NCI-H1436 treated with DMSO at 0.1 percent for 48 hours (cell line): ENCODE data around the gene PTHLH.

Source experiments
- DNase-seq: peaks from one replicate; lab custom pipeline; 2025; lab: John Stamatoyannopoulos, UW

Gene PTHLH

GRCh38 chr12:27974735-27975221 is 2.2 kb upstream of the PTHLH start:
- DNase-seq, result no peak

GRCh38 chr12:27973487-27973890 is 956 bp upstream of the PTHLH start:
- no peak for DNase-seq

DNA sequence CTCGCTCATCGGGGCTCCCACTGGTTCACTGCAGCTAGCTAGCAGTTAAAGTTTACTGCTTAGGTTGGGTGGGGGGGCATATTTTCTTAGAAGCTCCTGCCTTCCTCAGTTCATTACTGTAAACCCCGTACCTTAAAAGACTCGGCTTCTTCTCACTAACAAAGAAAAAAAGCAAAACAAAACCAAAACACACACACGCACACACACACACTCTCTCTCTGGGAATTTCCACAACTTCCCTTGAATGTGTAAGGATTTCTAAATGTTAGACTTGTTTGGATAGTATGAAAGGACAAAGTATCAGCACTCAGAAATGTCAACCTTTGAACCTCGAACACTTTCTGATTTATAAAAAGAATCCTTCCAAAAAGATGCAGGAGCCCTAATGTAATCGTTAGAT is 927 bp downstream of the PTHLH start:
- no peak for DNase-seq

DNA sequence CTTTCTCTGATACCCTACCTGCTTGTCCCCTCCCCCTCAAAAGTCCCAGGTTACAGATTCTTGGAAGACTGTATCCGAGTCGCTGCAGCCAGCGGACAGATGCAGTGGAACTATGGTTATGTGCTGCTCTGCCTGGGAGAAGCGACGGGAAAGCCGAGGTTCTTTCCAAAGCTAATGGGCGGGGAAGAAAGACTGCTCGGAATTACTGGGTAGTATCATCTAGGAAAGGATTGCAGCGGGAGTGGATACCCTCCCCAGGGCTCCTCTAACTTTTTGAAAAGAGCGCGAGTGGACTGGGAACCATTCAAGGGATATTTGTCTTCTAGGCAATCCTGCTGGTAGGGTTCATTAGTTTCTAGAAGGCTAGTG is 1.4 kb downstream of the PTHLH start:
- no peak for DNase-seq

GRCh38 chr12:27970401-27971120 is 2.0 kb downstream of the PTHLH start:
- DNase-seq, result no peak

GRCh38 chr12:27969624-27970400 is 2.7 kb downstream of the PTHLH start:
- no peak for DNase-seq

- no peak for DNase-seq
Measured at GRCh38 chr12:27968972-27969623, 3.4 kb downstream of the PTHLH start.

DNA sequence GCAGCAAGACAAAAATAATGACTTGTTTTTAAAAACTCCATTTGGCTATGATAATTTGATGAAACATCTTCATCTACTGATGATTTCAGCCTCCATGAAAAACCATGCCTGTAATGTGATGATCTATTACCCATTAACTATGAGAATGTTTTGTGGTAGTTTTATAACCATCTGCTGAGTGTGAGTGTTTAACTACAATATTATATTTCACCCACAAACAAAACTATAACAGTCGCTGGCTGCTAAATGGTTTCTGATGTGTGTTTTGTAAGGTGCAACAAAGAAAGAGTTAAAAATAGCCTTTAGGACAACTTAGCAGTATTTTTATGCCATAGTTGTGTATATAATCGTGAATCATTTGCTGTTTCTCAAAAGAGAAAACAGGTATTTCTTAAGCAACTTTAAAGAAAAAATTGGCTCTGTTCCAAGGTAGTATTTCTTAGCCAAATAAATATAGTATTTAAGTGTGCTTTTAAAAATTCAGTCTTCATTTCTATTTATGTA is 4.9 kb downstream of the PTHLH start:
- DNase-seq, result no peak

DNA sequence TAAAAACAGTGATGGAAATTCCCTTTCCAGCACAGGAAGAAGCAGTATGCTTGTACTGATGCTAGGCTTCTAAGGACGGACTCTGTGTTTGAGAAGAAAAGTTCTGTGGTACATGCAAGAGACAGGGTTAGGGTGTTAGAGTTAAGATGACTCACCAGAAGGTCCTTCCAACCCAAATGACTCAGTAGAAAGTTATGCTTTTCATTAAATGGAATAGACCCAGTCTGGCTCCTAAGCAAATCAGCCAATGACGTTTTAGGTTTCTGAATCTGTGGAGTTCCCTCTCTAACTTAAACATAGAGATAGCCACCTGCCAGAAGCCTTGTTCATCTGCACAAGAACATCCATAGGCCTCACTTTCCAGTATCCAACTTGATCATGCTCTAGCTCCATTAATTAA is 5.7 kb downstream of the PTHLH start:
- DNase-seq, result no peak

GRCh38 chr12:27965966-27966365 is 6.6 kb downstream of the PTHLH start:
- DNase-seq, result no peak

- no peak for DNase-seq
Measured at GRCh38 chr12:27965411-27965810, 7.1 kb downstream of the PTHLH start.

- DNase-seq, result no peak
Measured at GRCh38 chr12:27964123-27964522, 8.4 kb downstream of the PTHLH start.

DNA sequence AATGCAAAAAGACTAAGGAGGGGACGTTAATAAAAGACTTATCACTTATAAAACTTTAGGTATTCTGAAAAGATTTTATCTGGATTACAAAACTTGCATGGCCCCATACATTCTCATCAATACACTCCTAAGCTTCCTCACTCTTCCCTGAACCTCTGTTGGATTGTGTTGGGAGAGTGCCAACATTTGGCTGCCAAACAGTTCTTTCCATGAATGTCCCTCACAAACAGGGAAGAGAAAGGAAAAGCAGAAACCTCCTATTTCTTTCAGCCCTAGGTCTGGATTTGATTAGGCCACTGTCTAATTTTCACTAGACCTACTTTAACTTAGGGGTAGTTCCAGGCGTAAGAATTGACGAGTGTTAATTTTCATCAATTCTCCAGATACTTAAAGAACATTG is 11.7 kb downstream of the PTHLH start:
- DNase-seq, result no peak

DNA sequence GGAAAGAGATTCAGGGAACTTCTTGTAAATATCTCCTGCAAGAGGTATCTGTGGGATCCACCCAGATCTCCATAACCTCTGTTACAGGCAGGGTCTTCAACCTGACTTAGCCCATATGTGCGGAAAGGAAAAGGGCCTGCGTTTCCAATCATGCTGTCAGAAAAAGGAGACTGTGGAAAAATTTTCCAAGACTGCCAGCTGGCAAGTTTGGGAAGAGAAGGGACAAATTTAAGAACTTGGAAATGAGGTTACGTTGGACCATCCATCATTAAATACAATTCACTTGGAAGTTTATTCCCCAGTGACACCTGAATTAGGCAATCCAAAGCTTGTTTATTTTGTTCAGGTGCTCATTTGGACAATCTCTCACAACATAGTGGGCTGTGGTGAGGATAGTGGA is 13.9 kb downstream of the PTHLH start:
- no peak for DNase-seq

DNA sequence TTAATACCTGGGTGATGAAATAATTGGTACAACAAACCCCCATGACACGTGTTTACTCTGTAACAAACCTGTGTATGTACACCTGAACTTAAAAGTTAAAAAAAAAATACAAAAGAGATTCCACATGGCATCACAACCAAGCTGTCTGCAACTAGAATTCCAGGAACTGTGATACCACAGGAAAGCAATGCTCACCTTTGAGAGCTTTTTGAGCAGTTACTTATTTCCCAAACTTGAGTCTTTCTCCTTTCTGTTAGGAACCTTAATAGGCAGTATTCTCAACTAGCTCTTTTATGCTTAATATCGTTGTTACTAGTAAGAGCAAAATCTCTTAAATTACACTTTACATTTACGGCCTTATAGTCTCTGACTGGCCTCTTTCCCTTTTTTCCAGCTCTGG is 15.2 kb downstream of the PTHLH start:
- DNase-seq, result no peak

DNA sequence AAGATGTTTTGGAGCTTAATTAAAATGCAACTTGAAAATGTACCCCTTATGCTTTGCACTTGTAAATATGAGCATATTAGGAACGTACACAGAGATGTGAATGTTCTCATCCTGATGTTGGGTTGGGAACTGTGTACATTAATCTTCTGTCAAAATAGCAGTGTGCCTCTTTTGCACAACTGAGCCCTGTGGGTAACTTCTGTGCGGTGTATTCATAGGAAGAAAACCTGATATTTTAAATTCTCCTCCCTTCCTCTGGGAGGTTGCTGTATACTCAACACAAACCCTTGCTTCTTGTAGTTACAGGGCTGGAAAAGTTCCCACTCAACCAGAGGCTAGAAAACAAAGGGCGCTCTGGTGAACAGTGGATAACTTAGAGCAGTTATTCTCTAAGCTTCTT is 18.7 kb downstream of the PTHLH start:
- DNase-seq, result no peak

DNA sequence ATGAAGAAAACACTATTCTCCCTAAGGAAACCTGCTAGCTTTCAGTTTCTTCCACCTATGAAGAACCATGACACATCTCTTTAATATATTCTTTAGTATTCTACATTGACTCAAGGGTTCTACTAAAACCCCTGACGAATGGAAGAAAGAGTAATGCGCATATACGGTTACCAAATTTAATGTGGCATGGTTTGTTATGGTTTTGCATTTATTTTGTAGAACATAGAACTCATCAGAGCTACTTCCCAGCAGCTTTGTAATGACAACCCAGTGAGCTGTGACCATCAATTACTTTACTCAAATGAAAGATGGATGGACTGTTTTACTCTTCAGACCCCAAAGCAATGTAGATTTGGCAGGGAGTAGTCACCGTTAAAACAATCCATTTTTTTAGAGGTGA is 19.2 kb downstream of the PTHLH start:
- DNase-seq, result no peak

DNA sequence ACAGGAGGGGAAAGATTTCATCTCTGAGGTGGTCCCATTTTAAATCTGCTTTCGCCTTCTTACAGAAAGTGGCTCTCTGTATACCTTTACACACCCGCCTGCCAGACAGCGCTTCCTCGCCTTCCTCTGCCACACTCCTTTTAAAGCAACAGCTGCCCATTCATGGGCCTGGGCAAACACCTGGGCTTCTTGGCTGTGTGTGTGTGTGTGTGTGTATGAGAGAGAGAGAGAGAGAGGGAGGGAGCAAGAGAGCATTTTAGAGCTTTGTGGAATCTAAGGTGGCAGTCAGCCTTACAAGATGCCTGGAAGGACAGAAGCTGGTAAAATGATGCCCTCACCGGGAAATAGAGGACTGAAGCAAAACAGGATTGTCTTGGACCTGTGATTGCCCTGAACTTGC is 20.0 kb downstream of the PTHLH start:
- DNase-seq, result no peak

GRCh38 chr12:27951898-27952297 is 20.6 kb downstream of the PTHLH start:
- DNase-seq, result no peak

DNA sequence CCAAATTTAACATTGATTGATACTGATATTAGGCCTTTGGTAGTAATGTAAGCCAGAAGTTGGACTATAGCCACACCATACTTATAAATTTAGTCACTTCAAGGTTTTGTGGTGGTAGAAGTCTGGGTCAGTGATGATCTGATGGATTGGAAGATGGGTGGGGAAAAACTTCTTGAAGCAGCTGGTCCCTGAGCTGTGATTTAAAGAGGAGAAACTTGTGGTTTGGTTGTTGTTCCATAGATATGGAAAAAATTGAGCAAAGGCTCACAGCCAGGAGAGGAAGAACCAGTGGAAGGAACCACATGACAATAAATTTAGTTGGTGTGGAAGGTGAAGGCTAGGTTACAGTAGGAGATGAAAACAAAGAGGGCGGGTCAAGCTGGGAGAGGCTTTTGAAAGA is 26.1 kb downstream of the PTHLH start:
- no peak for DNase-seq

GRCh38 chr12:27940756-27941402 is 31.7 kb downstream of the PTHLH start:
- DNase-seq, result no peak

- no peak for DNase-seq
Measured at GRCh38 chr12:27940245-27940644, 32.3 kb downstream of the PTHLH start.
